Measurements from ENCODE around the gene FOXP3. TPM values are rescaled to one million over a fixed set of nuclear protein-coding genes. Genes with fewer than 3 reads are reported as not detected.

The FOXP3 gene
- total and polyA plus RNA-seq, 2 of the 4 experiments (the other 2 are of a cell fraction): 0.05 TPM; not detected in 1

Other genes with a start within 250 kb of the FOXP3 start
- gene TFE3, start 221.4 kb downstream of the FOXP3 start, total RNA-seq (2012; rRNA removed): 23.9 and 24.4 TPM in 2 replicates
- gene TFE3, start 221.4 kb downstream of the FOXP3 start, polyA plus RNA-seq (2012; rRNA removed): 40.5 and 43.6 TPM in 2 replicates
- gene CCDC120, start 205.7 kb downstream of the FOXP3 start, total RNA-seq (2012; rRNA removed): under 0.01 and 0.18 TPM in 2 replicates
- 2.0 and 2.2 TPM in 2 replicates for gene CCDC120, start 205.7 kb downstream of the FOXP3 start, polyA plus RNA-seq (2012; rRNA removed)
- 3.8 and 5.0 TPM in 2 replicates for gene PRAF2, start 190.7 kb downstream of the FOXP3 start, total RNA-seq (2012; rRNA removed)
- 65.5 and 71.1 TPM in 2 replicates for gene PRAF2, start 190.7 kb downstream of the FOXP3 start, polyA plus RNA-seq (2012; rRNA removed)
- 25.3 and 40.7 TPM in 2 replicates for gene WDR45, start 184.8 kb downstream of the FOXP3 start, total RNA-seq (2012; rRNA removed)
- 67.4 and 71.5 TPM in 2 replicates for gene WDR45, start 184.8 kb downstream of the FOXP3 start, polyA plus RNA-seq (2012; rRNA removed)
- 17.5 and 19.7 TPM in 2 replicates for gene GPKOW, start 141.0 kb downstream of the FOXP3 start, total RNA-seq (2012; rRNA removed)
- gene GPKOW, start 141.0 kb downstream of the FOXP3 start, polyA plus RNA-seq (2012; rRNA removed): 23.7 and 25.7 TPM in 2 replicates
- gene MAGIX, start 102.0 kb downstream of the FOXP3 start, total RNA-seq (2012; rRNA removed): 0.56 and 0.72 TPM in 2 replicates
- 1.0 and 1.1 TPM in 2 replicates for gene MAGIX, start 102.0 kb downstream of the FOXP3 start, polyA plus RNA-seq (2012; rRNA removed)
- 22.6 and 29.2 TPM in 2 replicates for gene PLP2, start 92.8 kb downstream of the FOXP3 start, total RNA-seq (2012; rRNA removed)
- gene PLP2, start 92.8 kb downstream of the FOXP3 start, polyA plus RNA-seq (2012; rRNA removed): 149 and 156 TPM in 2 replicates
- 3.1 and 3.4 TPM in 2 replicates for gene PRICKLE3, start 78.3 kb downstream of the FOXP3 start, total RNA-seq (2012; rRNA removed)
- gene PRICKLE3, start 78.3 kb downstream of the FOXP3 start, polyA plus RNA-seq (2012; rRNA removed): 6.4 and 6.8 TPM in 2 replicates
- under 0.01 TPM in 1 of 2 replicates, not detected in the other for gene SYP, start 64.5 kb downstream of the FOXP3 start, total RNA-seq (2012; rRNA removed)
- gene SYP, start 64.5 kb downstream of the FOXP3 start, polyA plus RNA-seq (2012; rRNA removed): 0.05 and 0.06 TPM in 2 replicates
- not detected in 2 replicates for gene CACNA1F, start 31.4 kb downstream of the FOXP3 start, total RNA-seq (2012; rRNA removed)
- gene CACNA1F, start 31.4 kb downstream of the FOXP3 start, polyA plus RNA-seq (2012; rRNA removed): not detected in 2 replicates
- 5.3 and 6.8 TPM in 2 replicates for gene CCDC22, start 29.2 kb downstream of the FOXP3 start, total RNA-seq (2012; rRNA removed)
- 10.4 and 11.3 TPM in 2 replicates for gene CCDC22, start 29.2 kb downstream of the FOXP3 start, polyA plus RNA-seq (2012; rRNA removed)
- gene PPP1R3F, start 5.1 kb upstream of the FOXP3 start, total RNA-seq (2012; rRNA removed): 0.72 and 1.1 TPM in 2 replicates
- gene PPP1R3F, start 5.1 kb upstream of the FOXP3 start, polyA plus RNA-seq (2012; rRNA removed): 1.7 and 2.1 TPM in 2 replicates
- gene GAGE10, start 38.9 kb upstream of the FOXP3 start, total RNA-seq (2012; rRNA removed): not detected in 2 replicates
- not detected in 2 replicates for gene GAGE10, start 38.9 kb upstream of the FOXP3 start, polyA plus RNA-seq (2012; rRNA removed)
- gene GAGE12J, start 57.3 kb upstream of the FOXP3 start, total RNA-seq (2012; rRNA removed): not detected in 2 replicates
- not detected in 2 replicates for gene GAGE12J, start 57.3 kb upstream of the FOXP3 start, polyA plus RNA-seq (2012; rRNA removed)
- not detected in 2 replicates for gene GAGE13, start 66.9 kb upstream of the FOXP3 start, total RNA-seq (2012; rRNA removed)
- not detected in 2 replicates for gene GAGE13, start 66.9 kb upstream of the FOXP3 start, polyA plus RNA-seq (2012; rRNA removed)